HT-29 (cell line): ENCODE results near the gene VSIG1. TPM values are rescaled to one million over a fixed set of nuclear protein-coding genes. Genes with fewer than 3 reads are reported as not detected.

ENCODE experiments used
- DNase-seq: peaks from one replicate; pipeline ENCODE4 v3.0.0-alpha.2; 2015; ENCODE audit warnings: low spot score
- total RNA-seq: library from RNA; depleted of rRNA; stranded (reverse); fragments of >200 nt; shearing (Covaris generic); gene quantifications from 2 replicates; pipeline ENCODE4 v1.2.3, GENCODE V29; 2014; rRNA removed

The VSIG1 gene
- total RNA-seq: 0.26 TPM in 1 of 2 replicates, not detected in the other

- DNase-seq: no peak
These were observed at the start of gene VSIG1 for GRCh38 chrX:108044554-108045256. TSS of gene VSIG1 (plus strand) at chrX:108045065. CDS start at chrX:108045131, 66 bp downstream.

DNA sequence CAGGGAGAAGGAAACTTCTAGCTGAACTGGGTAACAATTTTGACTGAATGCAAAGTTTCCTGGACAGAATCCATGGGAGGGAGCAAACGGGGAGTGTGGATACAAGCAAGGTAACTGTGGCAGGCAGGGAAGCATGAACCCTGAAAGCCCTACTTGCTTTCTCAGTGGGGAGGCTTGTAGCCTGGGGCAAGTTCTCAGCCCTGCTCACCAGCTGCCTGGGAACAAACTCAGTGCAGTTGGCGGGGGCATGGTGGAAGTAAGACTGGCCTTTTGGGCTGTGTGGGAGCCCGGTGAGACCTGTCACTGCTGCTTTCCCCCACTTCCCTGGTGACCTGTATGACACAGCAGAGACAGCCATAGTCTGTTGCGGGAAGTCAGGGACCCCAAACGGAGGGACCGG is 48.7 kb upstream of the VSIG1 start:
- no peak for DNase-seq

DNA sequence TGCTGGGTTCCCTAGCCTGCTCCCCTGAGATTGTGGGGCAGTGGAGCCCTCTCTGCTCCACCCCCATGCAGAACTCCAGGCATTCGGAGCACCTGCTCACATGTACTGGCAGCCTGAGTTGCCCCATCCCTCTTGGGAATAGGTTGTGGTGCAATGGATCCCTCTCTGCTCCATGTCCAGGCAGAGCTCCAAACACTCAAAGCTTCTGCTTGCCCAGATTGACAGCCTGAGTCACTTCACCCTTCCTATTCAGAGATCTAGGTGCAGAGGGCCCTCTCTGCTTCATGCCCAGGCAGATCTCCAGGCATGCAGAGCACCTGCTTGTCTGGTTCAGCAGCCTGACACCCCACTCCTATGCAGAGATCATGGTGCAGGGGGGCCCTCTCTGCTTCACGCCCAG is 44.1 kb upstream of the VSIG1 start:
- DNase-seq: no peak

- peak; percentile 49 for DNase-seq
These were observed 43.5 kb upstream of the VSIG1 start for GRCh38 chrX:108001218-108001814.

DNA sequence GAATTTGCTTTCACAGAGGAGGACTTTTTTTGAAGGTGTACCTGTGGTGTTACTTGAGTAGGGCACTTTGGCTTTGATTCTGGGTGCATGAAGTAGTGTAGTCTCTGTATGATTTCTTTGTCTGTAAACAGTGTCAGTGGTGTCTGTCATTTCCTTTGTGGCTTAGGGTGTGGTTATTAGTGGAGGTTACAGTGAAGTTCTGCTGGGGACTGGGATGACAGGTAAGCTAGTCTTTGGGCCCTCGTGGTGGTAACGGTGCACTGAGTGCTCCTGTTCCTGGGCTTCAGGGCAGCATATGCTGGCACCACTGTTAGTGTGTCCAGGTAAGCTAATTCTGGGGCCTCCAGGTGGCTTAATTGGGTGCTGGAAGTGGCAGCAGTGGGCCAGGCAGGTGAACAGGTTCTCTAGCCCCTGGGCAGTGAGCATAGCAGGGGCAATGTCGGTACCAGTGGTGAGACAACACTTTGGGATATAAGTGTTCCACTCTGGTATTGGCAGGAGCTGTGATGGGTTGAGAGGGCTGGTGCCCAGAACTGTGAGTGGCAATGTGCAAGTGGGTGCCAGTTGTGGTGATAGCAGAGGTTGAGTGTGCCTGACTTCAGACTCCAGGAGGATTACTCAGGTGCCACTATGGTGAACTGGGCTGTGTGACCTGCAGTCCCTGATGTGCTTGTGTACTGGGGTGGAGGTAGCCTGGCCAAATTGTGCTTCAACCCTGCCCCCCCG is 26.0 kb upstream of the VSIG1 start:
- DNase-seq: no peak

DNA sequence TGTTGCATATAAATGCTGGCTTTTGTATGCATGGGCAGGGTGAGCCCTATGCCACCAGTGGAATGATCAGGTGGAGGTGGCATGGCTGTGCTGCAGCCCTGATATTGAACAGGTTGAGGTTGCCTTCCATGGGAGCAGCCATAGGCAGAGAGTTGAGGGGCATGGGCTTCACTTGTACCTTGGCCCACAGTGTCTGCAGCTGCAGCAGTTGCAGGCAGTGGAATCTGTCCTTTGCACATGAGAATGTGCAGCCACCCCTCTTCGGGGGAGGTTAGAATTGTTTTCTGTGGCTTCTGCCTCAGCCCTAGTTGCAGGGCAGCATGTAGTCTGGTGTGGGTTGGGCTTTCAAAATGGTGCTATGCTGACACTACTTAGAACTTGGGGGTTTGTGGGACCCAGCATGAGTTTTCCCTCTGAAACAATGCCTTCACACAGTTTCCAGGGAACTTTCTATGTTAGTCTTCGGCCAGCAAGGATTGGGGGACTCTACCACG is 25.4 kb upstream of the VSIG1 start:
- DNase-seq: no peak

GRCh38 chrX:108020631-108021030 is 24.2 kb upstream of the VSIG1 start:
- DNase-seq: peak; percentile 44

- no peak for DNase-seq
These were observed 22.3 kb upstream of the VSIG1 start for GRCh38 chrX:108022491-108023089.

DNA sequence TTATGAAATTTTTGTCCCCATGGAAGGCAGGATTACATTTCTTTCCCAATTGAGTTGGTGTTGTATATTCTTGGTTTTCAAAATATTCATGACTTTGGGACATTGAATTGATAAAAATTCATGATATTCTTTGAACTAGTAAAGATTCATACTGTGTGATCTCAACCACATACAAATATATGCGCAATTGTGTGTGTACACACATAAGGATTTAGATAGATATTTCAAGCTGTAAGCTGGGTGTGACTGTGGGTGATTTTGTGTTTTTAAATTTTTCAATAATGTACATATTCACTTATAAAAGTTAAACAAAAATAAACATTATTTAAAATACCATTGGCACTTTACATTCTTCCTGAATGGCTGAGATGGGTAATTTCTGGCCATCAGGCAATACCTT is 19.5 kb upstream of the VSIG1 start:
- no peak for DNase-seq

- peak; percentile 48 for DNase-seq
These were observed 18.8 kb upstream of the VSIG1 start for GRCh38 chrX:108025954-108026600.

- no peak for DNase-seq
These were observed 16.0 kb upstream of the VSIG1 start for GRCh38 chrX:108028854-108029253.

- DNase-seq: no peak
These were observed 14.7 kb upstream of the VSIG1 start for GRCh38 chrX:108029928-108030711.

DNA sequence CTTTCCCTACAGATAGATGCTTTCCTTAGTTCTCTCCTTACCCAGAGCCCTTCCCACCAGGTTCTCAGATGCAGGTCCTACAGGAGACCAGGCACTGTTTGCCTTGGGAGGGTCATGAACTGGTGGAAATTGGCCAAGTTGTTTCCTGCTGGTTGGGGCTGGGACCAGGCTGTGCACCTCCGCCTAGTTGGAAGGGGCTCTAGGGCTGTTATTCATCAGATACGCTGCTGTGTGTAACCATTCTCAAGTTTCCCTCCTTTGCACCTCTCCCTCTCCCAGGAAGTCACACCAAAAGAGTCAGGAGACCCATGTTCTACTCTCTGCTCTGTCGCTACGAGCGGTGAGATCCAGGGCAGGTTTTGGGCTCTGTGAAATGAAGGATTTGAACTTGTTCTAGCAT is 11.9 kb upstream of the VSIG1 start:
- DNase-seq: peak; percentile 47

DNA sequence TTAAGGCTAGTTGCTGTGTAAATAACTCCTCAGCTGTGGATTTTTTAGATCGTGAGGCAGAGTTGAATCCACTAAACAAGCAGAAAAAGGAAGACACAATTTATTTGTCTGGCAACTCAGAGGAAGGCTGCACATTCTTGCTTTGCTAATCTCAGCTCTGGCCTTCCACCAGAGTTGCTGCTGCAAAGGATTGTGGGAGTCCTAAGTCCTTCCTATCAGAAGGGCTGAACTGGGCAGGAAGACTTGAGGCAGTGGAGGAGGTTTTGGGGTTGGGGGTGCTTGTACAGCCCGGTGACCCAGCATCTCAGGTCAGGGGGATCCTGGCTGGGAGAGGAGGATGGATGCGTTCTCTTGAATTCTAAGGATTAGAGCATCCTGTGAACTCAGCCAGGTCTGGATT is 11.0 kb upstream of the VSIG1 start:
- no peak for DNase-seq

DNA sequence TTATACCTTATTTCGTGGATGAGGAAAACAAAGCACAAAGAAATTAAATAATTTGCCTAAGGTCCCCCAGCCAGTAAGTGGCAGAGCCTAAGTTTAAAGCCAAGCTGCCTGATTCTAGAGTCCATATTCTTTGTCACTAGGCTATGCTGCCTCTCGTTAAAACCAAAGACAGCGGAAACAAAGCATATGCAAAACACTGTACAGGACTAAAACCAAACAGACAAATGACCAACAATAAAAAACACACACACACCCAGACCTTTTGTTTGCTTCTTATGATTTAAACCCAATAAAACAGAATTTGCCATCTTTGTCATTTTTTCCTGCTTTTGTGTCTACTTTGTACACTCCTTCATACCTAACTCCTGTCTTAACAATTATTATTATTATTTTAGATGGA is 10.1 kb upstream of the VSIG1 start:
- DNase-seq: no peak

DNA sequence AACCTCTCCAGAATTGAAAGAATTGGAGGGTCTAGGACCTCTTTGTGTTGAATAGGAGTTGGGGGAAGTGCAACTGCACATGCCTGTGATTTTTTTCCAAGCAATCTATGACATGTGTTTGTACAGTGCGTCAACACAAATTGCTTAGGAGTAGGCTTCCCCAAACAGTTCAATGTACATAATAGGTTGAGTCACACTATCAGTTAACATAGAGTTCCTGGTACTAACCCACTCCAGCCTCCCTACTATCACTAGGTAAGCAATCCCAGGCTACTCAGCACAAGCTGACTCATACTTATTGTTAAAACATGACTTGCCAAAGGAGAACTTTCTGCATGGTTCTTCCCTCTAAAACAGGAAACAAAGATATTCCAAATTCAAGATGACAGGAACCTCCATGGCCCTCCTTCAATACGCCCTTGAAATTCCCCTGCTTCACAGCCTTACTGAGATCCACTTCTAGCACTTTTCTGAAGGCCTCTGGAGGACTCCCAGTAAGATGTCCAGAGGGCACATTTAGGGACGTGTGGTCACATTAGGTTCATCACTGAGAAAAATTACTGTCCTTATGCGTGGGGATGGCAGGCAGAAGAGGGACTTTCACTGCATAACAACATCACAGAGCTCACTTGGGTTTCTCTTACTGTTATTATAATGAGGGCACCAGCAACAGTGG is 8.4 kb upstream of the VSIG1 start:
- DNase-seq: peak; percentile 80

DNA sequence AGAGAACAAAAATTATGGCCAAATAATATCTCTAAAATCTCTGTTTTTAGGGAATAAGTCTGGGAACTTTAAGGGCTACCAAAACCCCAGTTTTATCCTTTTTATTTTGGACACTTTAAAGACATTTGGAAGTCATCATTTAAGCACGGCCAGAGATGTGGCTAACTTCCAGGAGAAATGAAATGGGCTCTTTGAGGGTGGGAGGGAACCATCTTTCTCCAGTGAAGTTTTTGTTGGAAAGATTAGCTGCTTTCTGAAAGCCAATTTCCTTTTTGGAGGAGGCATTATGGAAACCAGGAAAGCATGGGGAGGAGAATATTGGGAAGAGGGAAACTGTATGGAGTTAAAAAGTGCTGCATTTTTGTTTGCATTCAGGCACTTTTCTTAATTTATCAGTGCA is 4.8 kb downstream of the VSIG1 start:
- DNase-seq: no peak

DNA sequence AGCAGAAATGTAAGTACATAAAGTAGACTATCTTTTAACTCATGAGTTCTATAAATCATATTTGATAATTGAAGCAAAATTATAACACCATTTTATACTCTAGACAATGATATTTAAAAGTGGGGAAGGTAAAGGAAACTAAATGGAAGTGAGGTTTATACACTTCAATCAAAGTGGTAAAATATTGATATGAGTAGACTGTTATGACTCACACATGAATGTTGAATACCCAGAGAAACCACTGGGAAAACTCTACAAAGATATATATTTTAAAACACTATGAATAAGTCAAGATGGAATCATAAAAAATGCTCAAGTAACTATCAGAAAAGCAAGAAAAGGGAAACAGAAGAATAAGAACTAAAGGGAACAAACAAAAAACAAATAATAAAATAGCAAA is 8.4 kb downstream of the VSIG1 start:
- no peak for DNase-seq

DNA sequence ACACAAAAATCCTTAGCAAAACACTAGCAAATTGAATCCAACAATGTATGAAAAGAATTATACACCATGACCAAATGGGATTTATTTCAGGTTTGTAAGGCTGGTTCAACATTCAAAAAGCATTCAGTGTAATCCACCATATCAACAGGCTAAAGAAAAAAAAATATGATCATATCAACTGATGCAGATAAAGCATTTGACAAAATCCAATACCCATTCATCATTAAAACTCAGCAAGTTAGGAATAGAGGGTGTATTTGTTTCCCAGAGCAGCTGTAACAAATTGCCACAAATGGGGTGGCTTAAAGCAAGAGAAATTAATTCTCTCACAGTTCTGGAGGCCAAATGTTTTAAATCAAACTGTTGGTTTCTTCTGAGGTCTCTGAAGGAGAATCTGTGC is 10.7 kb downstream of the VSIG1 start:
- DNase-seq: no peak

- no peak for DNase-seq
These were observed 14.9 kb downstream of the VSIG1 start for GRCh38 chrX:108059801-108060200.
